H1 (cell line): ENCODE data around the gene GLUD1.
A peak's percentile ranks its signal among the peaks of the same experiment; 100 is the strongest.

Experiments
- EP300 ChIP-seq, 2 experiments: IDR thresholded peaks; 1 replicate in 1 of 2; 2 replicates in 1 of 2; pipeline ENCODE4 v1.6.1; 2011 to 2012; ENCODE audit warnings: low read depth in 2 of 2, low read length in 2 of 2, mild to moderate bottlenecking in 2 of 2, borderline replicate concordance in 1 of 2, inconsistent platforms in 1 of 2, moderate library complexity in 1 of 2
- EZH2 ChIP-seq: fragments of 200-600 bp; sonication (generic); IDR thresholded peaks from 2 replicates; pipeline ENCODE4 v1.7.1; 2012; ENCODE audit warnings: low read depth, mild to moderate bottlenecking, moderate library complexity, low read length, inconsistent platforms; ENCODE audit not compliant: severe bottlenecking
- GTF2F1 ChIP-seq: IDR thresholded peaks from 2 replicates; pipeline ENCODE4 v1.6.1; 2012; ENCODE audit warnings: low read depth, low read length, improper control_type of control experiment, borderline replicate concordance
- JUND ChIP-seq: IDR thresholded peaks from 2 replicates; pipeline ENCODE4 v1.6.1; 2011; ENCODE audit warnings: mild to moderate bottlenecking, improper control_type of control experiment, low read length
- POLR2A ChIP-seq, 2 experiments: IDR thresholded peaks; 1 replicate in 1 of 2; 2 replicates in 1 of 2; pipeline ENCODE4 v1.6.1; 2011; ENCODE audit warnings: low read depth in 2 of 2, low read length in 2 of 2, mild to moderate bottlenecking in 2 of 2; ENCODE audit errors: control extremely low read depth in 1 of 2
- RBBP5 ChIP-seq: IDR thresholded peaks from 2 replicates; pipeline ENCODE4 v1.7.1; 2012; ENCODE audit warnings: low read depth, mild to moderate bottlenecking, inconsistent platforms, low read length, moderate library complexity, borderline replicate concordance
- RFX5 ChIP-seq: IDR thresholded peaks from 2 replicates; pipeline ENCODE4 v1.6.1; 2011; ENCODE audit warnings: low read depth, low read length, improper control_type of control experiment, borderline replicate concordance
- SIN3A ChIP-seq, 2 experiments: IDR thresholded peaks in 1 of 2; conservative IDR thresholded peaks in 1 of 2; 2 replicates each; pipeline ENCODE4 v1.6.1; 2011 to 2012; ENCODE audit warnings: low read length in 2 of 2, improper control_type of control experiment in 1 of 2, low read depth in 1 of 2, mild to moderate bottlenecking in 1 of 2
- SP1 ChIP-seq: IDR thresholded peaks from 2 replicates; pipeline ENCODE4 v1.6.1; 2011; ENCODE audit warnings: low read depth, low read length
- SP4 ChIP-seq: IDR thresholded peaks from 2 replicates; pipeline ENCODE4 v1.6.1; 2012; ENCODE audit warnings: low read length, inconsistent platforms
- YY1 ChIP-seq: IDR thresholded peaks from 2 replicates; pipeline ENCODE4 v1.6.1; 2011; ENCODE audit warnings: low read depth, mild to moderate bottlenecking, low read length
- TF ChIP-seq, protein P1 (sequence below), 3 experiments: IDR thresholded peaks; 1 replicate in 2 of 3; 2 replicates in 1 of 3; pipeline versions ENCODE4 v1.5.1 to v1.6.1; 2011; ENCODE audit warnings: low read length in 3 of 3, mild to moderate bottlenecking in 3 of 3, inconsistent platforms in 2 of 3, low read depth in 1 of 3, moderate library complexity in 1 of 3; ENCODE audit not compliant: insufficient read depth in 1 of 3; ENCODE audit errors: control extremely low read depth in 1 of 3

- no peak for TF ChIP-seq SP4
- TF ChIP-seq, protein P1, sequence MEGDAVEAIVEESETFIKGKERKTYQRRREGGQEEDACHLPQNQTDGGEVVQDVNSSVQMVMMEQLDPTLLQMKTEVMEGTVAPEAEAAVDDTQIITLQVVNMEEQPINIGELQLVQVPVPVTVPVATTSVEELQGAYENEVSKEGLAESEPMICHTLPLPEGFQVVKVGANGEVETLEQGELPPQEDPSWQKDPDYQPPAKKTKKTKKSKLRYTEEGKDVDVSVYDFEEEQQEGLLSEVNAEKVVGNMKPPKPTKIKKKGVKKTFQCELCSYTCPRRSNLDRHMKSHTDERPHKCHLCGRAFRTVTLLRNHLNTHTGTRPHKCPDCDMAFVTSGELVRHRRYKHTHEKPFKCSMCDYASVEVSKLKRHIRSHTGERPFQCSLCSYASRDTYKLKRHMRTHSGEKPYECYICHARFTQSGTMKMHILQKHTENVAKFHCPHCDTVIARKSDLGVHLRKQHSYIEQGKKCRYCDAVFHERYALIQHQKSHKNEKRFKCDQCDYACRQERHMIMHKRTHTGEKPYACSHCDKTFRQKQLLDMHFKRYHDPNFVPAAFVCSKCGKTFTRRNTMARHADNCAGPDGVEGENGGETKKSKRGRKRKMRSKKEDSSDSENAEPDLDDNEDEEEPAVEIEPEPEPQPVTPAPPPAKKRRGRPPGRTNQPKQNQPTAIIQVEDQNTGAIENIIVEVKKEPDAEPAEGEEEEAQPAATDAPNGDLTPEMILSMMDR (IDR thresholded peaks at IDR 0.05; ENCODE audit: control extremely low read depth in 1 of 3, insufficient read depth in 1 of 3, low read depth in 1 of 3, low read length in 3 of 3) = peak; percentile 14 to 40 (median 19); a peak in 3 of 4 replicates
- TF ChIP-seq RBBP5 = no peak
- no peak for TF ChIP-seq SP1
- TF ChIP-seq GTF2F1 = no peak
- TF ChIP-seq YY1 = no peak
- no peak for TF ChIP-seq SIN3A (conservative IDR thresholded peaks at IDR 0.05 in 1 of 2, IDR thresholded peaks at IDR 0.05 in 1 of 2; ENCODE audit: low read depth in 1 of 2, low read length in 2 of 2)
- TF ChIP-seq EZH2 = no peak
- no peak for TF ChIP-seq RFX5
- TF ChIP-seq POLR2A (IDR thresholded peaks at IDR 0.05; ENCODE audit: control extremely low read depth in 1 of 2, low read depth in 2 of 2, low read length in 2 of 2) = no peak
- TF ChIP-seq JUND = no peak
- no peak for TF ChIP-seq EP300 (IDR thresholded peaks at IDR 0.05; ENCODE audit: borderline replicate concordance in 1 of 2, low read depth in 2 of 2, low read length in 2 of 2)
Measured at GRCh38 chr10:87054373-87055295, 40.0 kb downstream of the GLUD1 start.
